Endothelial cell (in vitro differentiated cells): ENCODE results near the gene CADM4. TPM values are rescaled to one million over a fixed set of nuclear protein-coding genes. Genes with fewer than 3 reads are reported as not detected.

ENCODE experiments used
- DNase-seq: peaks from one replicate; pipeline ENCODE4 v3.0.0; 2021; ENCODE audit warnings: low spot score
- H3K27ac Mint-ChIP-seq: one replicate; pipeline ENCODE4 v1.8.0; 2021; ENCODE audit warnings: mixed read lengths, inconsistent platforms; ENCODE audit not compliant: unreplicated experiment
- H3K27me3 Mint-ChIP-seq: one replicate; pipeline ENCODE4 v1.8.0; 2021; ENCODE audit warnings: mild to moderate bottlenecking, moderate library complexity, mixed read lengths, inconsistent platforms; ENCODE audit not compliant: unreplicated experiment
- H3K36me3 Mint-ChIP-seq: one replicate; pipeline ENCODE4 v1.8.0; 2021; ENCODE audit warnings: mild to moderate bottlenecking, low read depth, mixed read lengths, inconsistent platforms; ENCODE audit not compliant: unreplicated experiment
- H3K4me1 Mint-ChIP-seq: one replicate; pipeline ENCODE4 v1.8.0; 2021; ENCODE audit warnings: mild to moderate bottlenecking, mixed read lengths, inconsistent platforms; ENCODE audit not compliant: unreplicated experiment
- H3K4me3 Mint-ChIP-seq: one replicate; pipeline ENCODE4 v1.8.0; 2021; ENCODE audit warnings: mild to moderate bottlenecking, mixed read lengths, inconsistent platforms; ENCODE audit not compliant: unreplicated experiment
- H3K9me3 Mint-ChIP-seq: one replicate; pipeline ENCODE4 v1.8.0; 2021; ENCODE audit warnings: mixed read lengths, inconsistent platforms; ENCODE audit not compliant: unreplicated experiment
- CTCF ChIP-seq: fragments of 200-600 bp; sonication (generic); IDR thresholded peaks from one replicate; pipeline ENCODE4 v1.5.0; 2021; ENCODE audit warnings: antibody characterized with exemption; ENCODE audit not compliant: unreplicated experiment
- total RNA-seq: library from RNA; stranded (reverse); fragmentation: NEBNext Ultra II Directional; extraction: Animal tissue kit (Norgen Biotek cat#: 25700); gene quantifications from one replicate; pipeline ENCODE4 v1.2.1, GENCODE V29; 2021; ENCODE audit not compliant: unreplicated experiment

Gene CADM4
- total RNA-seq, 1 donor from 2014 or later, result 21.1 TPM

GRCh38 chr19:43628646-43629326 lies 10.9 kb downstream of the CADM4 start:
- TF ChIP-seq CTCF, result no peak
- H3K27ac Mint-ChIP-seq, result no peak overlapping the region
- peaks cover 7% of the 10 kb centered on the region for H3K36me3 Mint-ChIP-seq
- no peak overlapping the region for H3K4me3 Mint-ChIP-seq
- no peak for DNase-seq
- H3K27me3 Mint-ChIP-seq, result peaks cover 3% of the 10 kb centered on the region
- H3K4me1 Mint-ChIP-seq, result peaks cover 3% of the 10 kb centered on the region
- H3K9me3 Mint-ChIP-seq, result no peaks in the 10 kb centered on the region

GRCh38 chr19:43626838-43627237 lies 12.8 kb downstream of the CADM4 start:
- TF ChIP-seq CTCF, result no peak
- no peak for DNase-seq
- H3K27ac Mint-ChIP-seq, result no peak overlapping the region
- peaks cover 3% of the 10 kb centered on the region for H3K4me1 Mint-ChIP-seq
- H3K9me3 Mint-ChIP-seq, result no peaks in the 10 kb centered on the region
- peaks cover 7% of the 10 kb centered on the region for H3K36me3 Mint-ChIP-seq
- H3K27me3 Mint-ChIP-seq, result peaks cover 3% of the 10 kb centered on the region
- H3K4me3 Mint-ChIP-seq, result peak overlapping the region; percentile 24

GRCh38 chr19:43625918-43626579 lies 13.6 kb downstream of the CADM4 start:
- Mint-ChIP-seq H3K9me3 (no peaks in the 10 kb centered on the region), H3K27me3 (peaks cover 3% of the 10 kb centered on the region), H3K4me3 (no peak overlapping the region), H3K4me1 (peaks cover 3% of the 10 kb centered on the region), H3K36me3 (peaks cover 12% of the 10 kb centered on the region), H3K27ac (no peak overlapping the region)
- DNase-seq, result no peak
- no peak for TF ChIP-seq CTCF

- Mint-ChIP-seq H3K9me3 (no peaks in the 10 kb centered on the region), H3K27ac (no peak overlapping the region), H3K27me3 (peaks cover 6% of the 10 kb centered on the region), H3K4me3 (no peak overlapping the region), H3K4me1 (peaks cover 8% of the 10 kb centered on the region), H3K36me3 (peaks cover 12% of the 10 kb centered on the region)
- TF ChIP-seq CTCF, result no peak
- peak; percentile 88 for DNase-seq
These were observed 14.7 kb downstream of the CADM4 start for GRCh38 chr19:43624933-43625332.
